MCF 10A (cell line): Measurements from ENCODE around the gene KCNB1. TPM values are rescaled to one million over a fixed set of nuclear protein-coding genes. Genes with fewer than 3 reads are reported as not detected.

Source experiments
- BruUV-seq: library from RNA; stranded (reverse); fragments of 400-500 nt; replicated peaks from 2 replicates; lab custom pipeline; 2021; lab: Mats Ljungman, UMichigan
- CTCF ChIA-PET: fragments of 300-600 bp; sonication (Branson Sonifier 250); formaldehyde crosslinking; extraction: SDS; loops from one replicate; lab custom pipeline; 2021; ENCODE audit warnings: antibody characterized with exemption, inconsistent platforms; lab: Yijun Ruan, JAX
- POLR2A ChIA-PET: fragments of 300-600, 350-650 bp; sonication (Branson Sonifier 250); formaldehyde crosslinking; extraction: SDS; loops from one replicate; lab custom pipeline; 2020; ENCODE audit warnings: antibody characterized with exemption, inconsistent platforms; lab: Yijun Ruan, JAX
- DNase-seq: peaks from one replicate; pipeline ENCODE4 v3.0.0-alpha.2; 2018; ENCODE audit not compliant: unreplicated experiment
- H3K27ac Mint-ChIP-seq: one replicate; pipeline ENCODE4 v1.8.0; 2022; ENCODE audit warnings: mild to moderate bottlenecking, low read depth, mixed read lengths; ENCODE audit not compliant: unreplicated experiment
- H3K27me3 Mint-ChIP-seq: one replicate; pipeline ENCODE4 v1.8.0; 2022; ENCODE audit warnings: mixed read lengths; ENCODE audit not compliant: insufficient read depth, unreplicated experiment
- H3K36me3 Mint-ChIP-seq: one replicate; pipeline ENCODE4 v1.8.0; 2022; ENCODE audit warnings: mild to moderate bottlenecking, moderate library complexity, mixed read lengths; ENCODE audit not compliant: insufficient read depth, unreplicated experiment
- H3K4me1 Mint-ChIP-seq: one replicate; pipeline ENCODE4 v1.8.0; 2022; ENCODE audit warnings: mixed read lengths; ENCODE audit not compliant: insufficient read depth, unreplicated experiment
- H3K4me3 Mint-ChIP-seq: one replicate; pipeline ENCODE4 v1.8.0; 2022; ENCODE audit warnings: mild to moderate bottlenecking, moderate library complexity, mixed read lengths; ENCODE audit not compliant: unreplicated experiment
- H3K9me3 Mint-ChIP-seq: one replicate; pipeline ENCODE4 v1.8.0; 2022; ENCODE audit warnings: mixed read lengths; ENCODE audit not compliant: unreplicated experiment
- intact Hi-C: fragments of 100-400 bp; cut with micrococcal nuclease; formaldehyde crosslinking; loops from 2 replicates; pipeline ENCODE4 v1.14.1; 2022
- total RNA-seq: library from RNA; stranded (reverse); gene quantifications from 2 replicates; pipeline ENCODE4 v1.2.3, GENCODE V29; 2022
- TF ChIP-seq, protein P1 (sequence below): fragments of 200-600 bp; IDR thresholded peaks from one replicate; pipeline ENCODE4 v1.8.0; 2022; ENCODE audit warnings: antibody characterized with exemption, mild to moderate bottlenecking; ENCODE audit not compliant: unreplicated experiment

KCNB1 gene
- total RNA-seq, 1 experiment from 2014 or later: 2.8 TPM

DNA sequence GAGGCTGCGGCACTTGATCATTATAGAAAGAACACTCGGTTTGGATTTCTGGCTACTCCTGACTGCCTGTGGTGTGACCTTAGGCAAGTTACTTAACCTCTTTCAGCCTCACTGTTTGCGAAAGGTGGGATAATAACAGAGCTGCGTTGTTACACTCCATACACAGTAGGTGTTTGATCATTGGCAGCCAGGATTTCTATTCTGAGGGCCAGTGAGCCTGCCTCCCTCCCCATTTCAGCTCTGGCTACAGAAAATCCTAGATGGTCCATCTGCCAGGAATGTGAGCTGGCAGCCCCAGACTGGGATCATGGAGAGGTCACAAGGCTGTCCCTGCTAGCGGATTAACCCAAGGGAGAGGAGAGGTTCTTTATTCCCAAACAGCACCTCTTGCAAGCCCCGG is 2.7 kb downstream of the KCNB1 start:
- no peak overlapping the region for H3K4me3 Mint-ChIP-seq

DNA sequence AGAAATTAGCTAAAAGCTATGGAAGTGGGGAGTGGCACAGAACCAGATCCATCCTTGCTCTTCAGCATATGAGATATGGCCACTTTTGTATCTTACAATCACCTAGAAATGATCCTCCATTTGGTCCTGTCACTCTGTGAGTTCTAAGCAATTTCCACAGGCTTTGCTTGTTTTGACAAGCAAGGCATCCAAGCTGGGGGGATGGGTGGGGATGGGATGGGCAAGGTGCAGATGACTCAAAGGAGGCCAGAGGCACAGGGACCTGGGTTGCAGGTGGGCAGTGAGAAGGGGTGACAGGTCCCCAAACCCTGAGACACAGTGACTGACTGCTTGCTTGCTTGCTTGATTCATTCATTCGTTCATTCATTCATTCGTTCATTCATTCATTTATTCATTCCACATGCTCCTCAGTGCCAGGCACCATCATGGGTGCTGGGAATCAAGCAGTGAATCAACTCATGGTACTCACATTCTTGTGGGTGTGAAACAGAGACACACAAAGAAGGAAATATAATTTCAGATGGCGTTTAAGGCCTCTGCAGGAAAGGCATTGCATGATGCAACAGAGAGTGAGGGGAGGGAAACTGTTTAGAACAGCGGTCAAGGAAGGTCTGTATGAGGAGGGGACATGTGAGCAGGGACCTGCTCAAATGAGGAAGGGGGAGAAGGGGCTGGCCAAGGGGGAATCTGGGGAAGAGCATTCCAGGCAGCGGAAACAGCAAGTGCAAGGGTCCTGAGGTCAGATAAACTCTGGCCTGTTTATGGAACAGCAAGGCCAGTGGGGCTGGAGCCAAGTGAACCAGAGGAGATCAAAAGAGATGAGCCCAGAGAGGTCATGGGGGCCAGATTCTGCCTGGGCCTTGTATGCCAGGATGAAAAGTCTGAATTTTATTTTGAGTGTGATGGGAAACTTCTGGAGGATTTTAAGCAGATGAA is 3.4 kb downstream of the KCNB1 start:
- peak; percentile 20 for DNase-seq
- TF ChIP-seq, protein P1, sequence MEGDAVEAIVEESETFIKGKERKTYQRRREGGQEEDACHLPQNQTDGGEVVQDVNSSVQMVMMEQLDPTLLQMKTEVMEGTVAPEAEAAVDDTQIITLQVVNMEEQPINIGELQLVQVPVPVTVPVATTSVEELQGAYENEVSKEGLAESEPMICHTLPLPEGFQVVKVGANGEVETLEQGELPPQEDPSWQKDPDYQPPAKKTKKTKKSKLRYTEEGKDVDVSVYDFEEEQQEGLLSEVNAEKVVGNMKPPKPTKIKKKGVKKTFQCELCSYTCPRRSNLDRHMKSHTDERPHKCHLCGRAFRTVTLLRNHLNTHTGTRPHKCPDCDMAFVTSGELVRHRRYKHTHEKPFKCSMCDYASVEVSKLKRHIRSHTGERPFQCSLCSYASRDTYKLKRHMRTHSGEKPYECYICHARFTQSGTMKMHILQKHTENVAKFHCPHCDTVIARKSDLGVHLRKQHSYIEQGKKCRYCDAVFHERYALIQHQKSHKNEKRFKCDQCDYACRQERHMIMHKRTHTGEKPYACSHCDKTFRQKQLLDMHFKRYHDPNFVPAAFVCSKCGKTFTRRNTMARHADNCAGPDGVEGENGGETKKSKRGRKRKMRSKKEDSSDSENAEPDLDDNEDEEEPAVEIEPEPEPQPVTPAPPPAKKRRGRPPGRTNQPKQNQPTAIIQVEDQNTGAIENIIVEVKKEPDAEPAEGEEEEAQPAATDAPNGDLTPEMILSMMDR: no peak
- Mint-ChIP-seq H3K4me1 (peaks cover 16% of the 10 kb centered on the region), H3K27me3 (no peaks in the 10 kb centered on the region), H3K9me3 (no peaks in the 10 kb centered on the region), H3K27ac (no peak overlapping the region), H3K36me3 (peaks cover 18% of the 10 kb centered on the region), H3K4me3 (no peak overlapping the region)
- POLR2A ChIA-PET: interaction anchor here (0.7 kb wide), 1 partner anchor 123 kb away, joined by 3 read pairs; no protein-coding TSS in a partner anchor
- intact Hi-C loops: no loop called here
- no TSS peak for BruUV-seq
- CTCF ChIA-PET: interaction anchor here (0.6 to 1.4 kb wide), 7 partner anchors 17 to 282 kb away, joined by 3 to 4 read pairs (median 3); no protein-coding TSS in a partner anchor

More for the DNA sequence above, 2.7 kb downstream of the KCNB1 start:
- peaks cover 16% of the 10 kb centered on the region for H3K4me1 Mint-ChIP-seq
- intact Hi-C loops: no loop called here
- CTCF ChIA-PET: interaction anchor here (0.5 to 1.3 kb wide), 4 partner anchors 17 to 290 kb away, joined by 3 to 4 read pairs (median 3); no protein-coding TSS in a partner anchor
- BruUV-seq: no TSS peak
- no peaks in the 10 kb centered on the region for H3K9me3 Mint-ChIP-seq
- H3K27me3 Mint-ChIP-seq: no peaks in the 10 kb centered on the region
- H3K36me3 Mint-ChIP-seq: peaks cover 16% of the 10 kb centered on the region
- TF ChIP-seq, protein P1: no peak
- H3K27ac Mint-ChIP-seq: no peak overlapping the region
- no peak for DNase-seq
- POLR2A ChIA-PET: interaction anchor here (0.7 kb wide), 1 partner anchor 124 kb away, joined by 3 read pairs; no protein-coding TSS in a partner anchor

DNA sequence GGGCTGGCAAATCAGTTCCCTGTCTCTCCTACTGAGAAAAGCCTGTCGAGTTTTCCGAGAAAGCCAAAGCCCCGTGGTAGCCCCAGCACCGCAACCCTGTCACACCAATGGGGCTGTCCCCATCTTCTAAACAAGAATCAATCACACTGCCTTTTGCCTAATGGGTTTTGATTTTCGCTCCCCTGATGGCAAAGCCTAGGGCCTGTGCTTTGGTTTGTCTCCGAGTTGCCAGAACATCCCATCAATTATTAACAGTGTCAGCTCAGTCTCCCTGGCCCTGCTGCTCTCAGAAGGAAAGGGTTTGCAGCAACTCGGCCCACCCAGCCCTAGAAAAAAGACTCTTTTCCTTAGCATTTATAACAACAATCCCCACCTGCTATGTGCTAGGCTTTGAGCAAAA is 4.2 kb downstream of the KCNB1 start:
- no peaks in the 10 kb centered on the region for H3K27me3 Mint-ChIP-seq
- intact Hi-C loops: no loop called here

More for the DNA sequence above, 4.2 kb downstream of the KCNB1 start:
- Mint-ChIP-seq H3K4me3 (no peak overlapping the region), H3K27ac (no peak overlapping the region), H3K9me3 (no peaks in the 10 kb centered on the region), H3K4me1 (peaks cover 16% of the 10 kb centered on the region), H3K36me3 (peaks cover 18% of the 10 kb centered on the region)
- BruUV-seq: no TSS peak
- DNase-seq: no peak
- TF ChIP-seq, protein P1: no peak
- POLR2A ChIA-PET: no interaction called here
- CTCF ChIA-PET: interaction anchor here (0.6 to 1.4 kb wide), 4 partner anchors 43 to 144 kb away, joined by 3 to 4 read pairs (median 3); no protein-coding TSS in a partner anchor
